ES-I3 (cell line): Measurements from ENCODE around the gene C20orf144.

Experiments
- H3K36me3 ChIP-seq: 2 replicates; pipeline ENCODE4 v1.6.1; 2013; ENCODE audit warnings: mild to moderate bottlenecking, low read length, control low read depth, moderate library complexity; ENCODE audit not compliant: insufficient read depth
- H3K4me1 ChIP-seq: 2 replicates; pipeline ENCODE4 v1.6.1; 2013; ENCODE audit warnings: mild to moderate bottlenecking, control low read depth, low read length; ENCODE audit not compliant: insufficient read depth
- H3K9ac ChIP-seq: 2 replicates; pipeline ENCODE4 v1.6.1; 2013; ENCODE audit warnings: low read depth, mild to moderate bottlenecking, low read length, moderate library complexity
- H3K9me3 ChIP-seq: 2 replicates; pipeline ENCODE4 v1.6.1; 2013; ENCODE audit warnings: mild to moderate bottlenecking, low read length, moderate library complexity; ENCODE audit not compliant: control insufficient read depth, insufficient read depth

The C20orf144 gene

GRCh38 chr20:33664762-33665144, 2.6 kb downstream of the C20orf144 start:
- H3K9ac ChIP-seq: no peak overlapping the region
- H3K9me3 ChIP-seq: no peaks in the 10 kb centered on the region
- H3K4me1 ChIP-seq: peaks cover 10% of the 10 kb centered on the region; the same call in 1 of the 2 replicates
- H3K36me3 ChIP-seq: no peaks in the 10 kb centered on the region

- Histone ChIP-seq H3K9me3 (no peaks in the 10 kb centered on the region), H3K9ac (peak within 1 kb of the TSS; percentile 65), H3K4me1 (peaks cover 10% of the 10 kb centered on the region; the same call in 1 of the 2 replicates)
These were observed 4.4 kb downstream of the C20orf144 start, which contains the start of gene ACTL10 for GRCh38 chr20:33666293-33667244. Gene ACTL10, plus strand, starts transcription at chr20:33666943. Its CDS starts 555 bp downstream, at chr20:33667498.

DNA sequence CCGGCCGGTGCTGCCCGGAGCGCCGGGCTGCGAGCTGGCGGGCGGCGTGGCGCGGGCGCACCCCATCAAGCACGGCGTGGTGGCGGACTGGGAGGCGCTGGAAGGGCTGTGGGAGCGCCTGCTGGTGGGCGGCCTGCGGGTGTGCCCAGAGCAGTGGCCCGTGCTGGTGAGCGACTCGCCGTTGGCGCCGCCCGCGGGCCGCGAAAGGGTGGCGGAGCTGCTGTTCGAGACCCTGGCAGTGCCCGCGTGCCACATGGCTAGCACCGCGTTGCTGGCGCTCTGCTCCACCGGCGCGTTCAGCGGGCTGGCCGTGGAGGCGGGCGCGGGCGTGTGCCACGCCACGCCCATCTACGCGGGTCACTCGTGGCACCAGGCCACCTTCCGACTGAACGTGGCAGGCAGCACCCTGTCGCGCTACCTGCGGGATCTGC, 5.1 kb downstream of the C20orf144 start:
- Histone ChIP-seq H3K9ac (peak overlapping the region; percentile 65; the same call in 1 of the 2 replicates), H3K9me3 (no peaks in the 10 kb centered on the region), H3K36me3 (0 out of 2 replicates have a peak, but pooled peaks cover 11% of the 10 kb centered on the region), H3K4me1 (peaks cover 10% of the 10 kb centered on the region; the same call in 1 of the 2 replicates)

More at GRCh38 chr20:33666293-33667244, 4.4 kb downstream of the C20orf144 start, which contains the start of gene ACTL10:
- H3K36me3 ChIP-seq: 0 out of 2 replicates have a peak, but pooled peaks cover 7% of the 10 kb centered on the region

DNA sequence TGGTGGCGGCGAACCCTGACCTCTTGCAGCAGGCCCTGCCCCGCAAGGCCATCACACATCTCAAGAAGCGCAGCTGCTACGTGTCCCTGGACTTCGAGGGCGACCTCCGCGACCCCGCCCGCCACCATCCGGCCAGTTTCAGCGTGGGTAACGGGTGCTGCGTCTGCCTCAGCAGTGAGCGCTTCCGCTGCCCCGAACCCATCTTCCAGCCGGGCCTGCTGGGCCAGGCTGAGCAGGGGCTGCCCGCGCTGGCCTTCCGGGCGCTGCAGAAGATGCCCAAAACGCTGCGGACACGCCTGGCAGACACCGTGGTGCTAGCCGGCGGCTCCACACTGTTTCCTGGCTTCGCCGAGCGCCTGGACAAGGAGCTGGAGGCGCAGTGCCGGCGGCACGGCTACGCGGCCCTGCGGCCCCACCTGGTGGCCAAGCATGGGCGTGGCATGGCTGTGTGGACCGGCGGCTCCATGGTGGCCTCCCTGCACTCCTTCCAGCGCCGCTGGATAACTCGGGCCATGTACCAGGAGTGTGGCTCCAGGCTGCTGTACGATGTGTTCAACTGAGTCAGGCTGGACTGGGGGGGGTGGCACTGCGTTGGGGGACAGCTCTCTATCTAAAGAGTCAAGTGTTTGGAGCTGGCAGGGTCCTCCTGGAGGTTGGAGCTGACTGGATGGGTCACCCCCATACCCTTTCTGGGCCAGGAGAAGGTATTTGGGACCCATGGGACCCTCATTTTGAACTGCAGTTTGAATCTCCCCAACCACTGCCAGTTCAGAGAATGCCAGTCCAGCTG, 5.7 kb downstream of the C20orf144 start:
- Histone ChIP-seq H3K4me1 (peaks cover 10% of the 10 kb centered on the region), H3K36me3 (0 out of 2 replicates have a peak, but pooled peaks cover 11% of the 10 kb centered on the region), H3K9me3 (no peaks in the 10 kb centered on the region), H3K9ac (peak overlapping the region; percentile 65; the same call in 1 of the 2 replicates)

GRCh38 chr20:33668466-33669155, 6.5 kb downstream of the C20orf144 start:
- peaks cover 14% of the 10 kb centered on the region for H3K4me1 ChIP-seq
- H3K36me3 ChIP-seq: 0 out of 2 replicates have a peak, but pooled peaks cover 11% of the 10 kb centered on the region
- no peaks in the 10 kb centered on the region for H3K9me3 ChIP-seq
- no peak overlapping the region for H3K9ac ChIP-seq

DNA sequence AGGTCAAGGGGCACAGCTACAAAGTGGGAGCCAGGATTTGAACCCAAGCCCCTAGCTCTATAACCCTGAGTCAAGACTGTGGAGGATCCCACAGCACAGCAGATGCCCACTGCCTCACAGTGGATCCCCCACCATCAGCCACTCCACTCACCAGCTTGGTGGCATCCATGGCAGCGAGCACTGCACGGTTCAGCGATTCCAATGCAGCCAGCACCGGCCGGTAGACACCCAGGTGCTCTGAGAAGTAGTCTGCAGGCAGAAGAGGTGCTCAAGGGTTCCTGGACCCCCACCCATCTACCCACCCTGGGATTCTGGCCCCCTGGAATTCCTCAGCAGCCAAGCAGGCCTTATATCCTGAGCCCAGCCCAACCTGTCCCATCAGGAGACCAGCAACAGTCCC, 7.1 kb downstream of the C20orf144 start:
- Histone ChIP-seq H3K4me1 (peaks cover 14% of the 10 kb centered on the region), H3K9me3 (no peaks in the 10 kb centered on the region), H3K9ac (no peak overlapping the region), H3K36me3 (0 out of 2 replicates have a peak, but pooled peaks cover 11% of the 10 kb centered on the region)

GRCh38 chr20:33669873-33670640, 7.9 kb downstream of the C20orf144 start:
- Histone ChIP-seq H3K9ac (no peak overlapping the region), H3K36me3 (0 out of 2 replicates have a peak, but pooled peaks cover 11% of the 10 kb centered on the region), H3K9me3 (no peaks in the 10 kb centered on the region), H3K4me1 (peaks cover 12% of the 10 kb centered on the region)

DNA sequence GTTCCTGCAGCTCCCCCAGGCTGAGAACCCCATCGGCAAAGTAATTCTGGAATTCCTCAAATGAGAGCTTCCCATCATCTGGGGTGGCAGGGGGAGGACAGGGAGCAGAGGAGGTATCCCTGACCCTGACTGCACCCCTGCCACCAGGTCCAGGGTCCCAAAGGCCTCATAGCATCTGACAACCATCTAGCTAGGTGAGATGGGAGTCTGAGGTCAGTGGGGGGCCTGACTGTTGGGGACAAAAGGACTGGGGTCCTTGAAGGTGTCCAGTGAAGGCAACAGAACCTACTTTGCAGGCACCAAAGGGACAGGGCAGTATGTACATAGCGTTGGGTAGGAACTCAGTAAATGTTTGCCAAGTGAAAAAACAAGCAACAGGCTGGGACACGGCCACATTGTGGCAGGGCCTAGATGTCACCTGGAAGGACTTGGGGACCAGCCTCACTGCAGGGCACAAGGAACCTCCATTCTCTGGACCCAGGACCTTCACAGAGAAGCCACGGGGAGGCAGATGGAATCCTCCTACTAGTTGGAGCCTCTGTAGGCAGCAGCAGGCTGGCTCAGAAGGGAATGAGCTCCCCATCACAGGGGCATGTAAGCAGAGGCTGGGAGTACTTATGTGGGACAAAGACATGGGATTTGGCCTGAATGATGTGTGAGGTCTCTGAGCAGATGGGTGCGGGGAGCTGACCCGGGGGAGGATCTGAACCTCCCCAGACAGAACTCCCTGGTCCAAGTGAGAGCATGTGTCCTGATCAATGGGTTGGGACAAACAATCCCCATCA, 8.8 kb downstream of the C20orf144 start:
- H3K36me3 ChIP-seq: 0 out of 2 replicates have a peak, but pooled peaks cover 11% of the 10 kb centered on the region

GRCh38 chr20:33671573-33672288, 9.6 kb downstream of the C20orf144 start:
- H3K9ac ChIP-seq: no peak overlapping the region
- H3K36me3 ChIP-seq: peaks cover 11% of the 10 kb centered on the region; the same call in 1 of the 2 replicates
- no peaks in the 10 kb centered on the region for H3K9me3 ChIP-seq
- peaks cover 19% of the 10 kb centered on the region for H3K4me1 ChIP-seq

More for the DNA sequence above, 8.8 kb downstream of the C20orf144 start:
- Histone ChIP-seq H3K4me1 (peaks cover 19% of the 10 kb centered on the region), H3K9ac (no peak overlapping the region), H3K9me3 (no peaks in the 10 kb centered on the region)

DNA sequence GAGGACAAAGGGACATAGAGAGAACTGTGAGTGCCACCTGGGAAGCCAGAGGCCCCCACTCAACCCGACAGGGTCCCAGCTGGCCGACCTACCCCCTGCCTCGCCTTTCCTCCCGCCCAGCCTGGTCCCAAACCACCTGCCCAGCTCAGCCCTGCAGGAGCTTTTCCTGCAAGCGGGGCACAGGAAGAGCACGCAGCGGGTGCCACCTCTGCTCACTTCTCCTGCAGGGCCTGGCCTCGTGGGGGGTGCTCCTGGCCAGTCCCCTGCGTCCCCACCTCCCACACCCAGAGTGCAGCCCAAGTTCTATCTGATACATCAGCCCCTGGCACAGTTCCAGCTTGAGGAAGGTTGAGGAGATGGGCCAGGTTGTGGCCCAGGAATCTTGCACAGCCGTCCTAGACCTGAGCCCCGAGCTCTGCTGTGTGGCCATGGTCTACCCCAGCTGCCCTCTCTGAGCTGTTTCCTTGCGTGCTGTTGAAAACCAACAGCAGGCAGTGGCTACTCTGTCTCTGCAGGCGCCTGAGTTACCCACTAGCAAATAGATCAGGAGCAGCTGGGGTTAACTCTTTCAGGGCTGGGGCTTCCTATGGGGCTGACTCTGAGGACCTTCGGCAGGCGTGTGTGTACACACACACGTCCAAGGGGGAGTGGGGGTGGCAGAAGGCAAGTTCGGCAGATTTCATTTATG, 10.4 kb downstream of the C20orf144 start:
- peak overlapping the region; percentile 71; the same call in 1 of the 2 replicates for H3K9ac ChIP-seq
- H3K9me3 ChIP-seq: no peaks in the 10 kb centered on the region
- peaks cover 11% of the 10 kb centered on the region for H3K36me3 ChIP-seq
- peaks cover 19% of the 10 kb centered on the region for H3K4me1 ChIP-seq

DNA sequence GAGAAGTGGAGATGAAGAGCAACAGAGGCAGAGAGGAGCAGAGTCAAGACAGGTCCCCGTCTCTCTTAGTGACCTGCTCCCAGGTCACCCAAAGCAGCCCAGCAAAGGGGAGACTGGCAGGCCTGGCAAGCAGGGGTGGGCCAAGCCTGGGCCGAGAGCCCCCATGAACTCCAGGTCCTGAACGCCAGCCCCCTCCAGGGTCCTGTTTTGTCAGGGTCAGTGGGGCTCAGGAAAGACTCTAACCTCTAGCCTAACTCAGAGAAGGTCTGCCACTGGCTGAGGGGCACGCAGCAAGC, 10.9 kb downstream of the C20orf144 start:
- H3K36me3 ChIP-seq: peaks cover 11% of the 10 kb centered on the region
- peaks cover 19% of the 10 kb centered on the region for H3K4me1 ChIP-seq
- H3K9ac ChIP-seq: peak overlapping the region; percentile 71
- H3K9me3 ChIP-seq: no peaks in the 10 kb centered on the region
